SH-SY5Y (cell line): ENCODE data around the gene CROCC2.

Experiments used
- GATA2 ChIP-seq: IDR thresholded peaks from 2 replicates; pipeline ENCODE4 v1.6.1; 2011; ENCODE audit warnings: mild to moderate bottlenecking, low read depth, low read length
- GATA3 ChIP-seq: IDR thresholded peaks from 2 replicates; pipeline ENCODE4 v1.6.1; 2011; ENCODE audit warnings: low read depth, mild to moderate bottlenecking, low read length, moderate library complexity

- no peak for TF ChIP-seq GATA3
- no peak for TF ChIP-seq GATA2
Measured at GRCh38 chr2:240881913-240882312, 24.2 kb upstream of the CROCC2 start.
